Type B pancreatic cell (in vitro differentiated cells): ENCODE measurements around the gene ANKRD11. TPM values are rescaled to one million over a fixed set of nuclear protein-coding genes. Genes with fewer than 3 reads are reported as not detected.

Experiments
- DNase-seq: peaks from one replicate; pipeline ENCODE4 v3.0.0; 2021; ENCODE audit warnings: mixed read lengths; ENCODE audit not compliant: unreplicated experiment; ENCODE audit errors: extremely low spot score
- H3K27ac Mint-ChIP-seq: 2 replicates; pipeline ENCODE4 v1.8.0; 2021; ENCODE audit warnings: mild to moderate bottlenecking, mixed read lengths
- H3K27me3 Mint-ChIP-seq: 2 replicates; pipeline ENCODE4 v1.8.0; 2021; ENCODE audit warnings: mixed read lengths
- H3K36me3 Mint-ChIP-seq: 2 replicates; pipeline ENCODE4 v1.8.0; 2021; ENCODE audit warnings: mixed read lengths
- H3K4me1 Mint-ChIP-seq: one replicate; pipeline ENCODE4 v1.8.0; 2021; ENCODE audit warnings: mixed read lengths; ENCODE audit not compliant: unreplicated experiment
- H3K4me3 Mint-ChIP-seq: 2 replicates; pipeline ENCODE4 v1.8.0; 2021; ENCODE audit warnings: mild to moderate bottlenecking, mixed read lengths
- H3K9me3 Mint-ChIP-seq: 2 replicates; pipeline ENCODE4 v1.8.0; 2021; ENCODE audit warnings: mixed read lengths
- total RNA-seq: library from RNA; stranded (reverse); gene quantifications from 2 replicates; pipeline ENCODE4 v1.2.1, GENCODE V29; 2021; ENCODE audit warnings: low replicate concordance
- TF ChIP-seq, protein P1 (sequence below): fragments of 200-600 bp; sonication (generic); conservative IDR thresholded peaks from 2 replicates; pipeline ENCODE4 v1.5.0; 2021; ENCODE audit warnings: antibody characterized with exemption, mild to moderate bottlenecking

ANKRD11 gene
- total RNA-seq, 1 donor from 2014 or later = 153 TPM

DNA sequence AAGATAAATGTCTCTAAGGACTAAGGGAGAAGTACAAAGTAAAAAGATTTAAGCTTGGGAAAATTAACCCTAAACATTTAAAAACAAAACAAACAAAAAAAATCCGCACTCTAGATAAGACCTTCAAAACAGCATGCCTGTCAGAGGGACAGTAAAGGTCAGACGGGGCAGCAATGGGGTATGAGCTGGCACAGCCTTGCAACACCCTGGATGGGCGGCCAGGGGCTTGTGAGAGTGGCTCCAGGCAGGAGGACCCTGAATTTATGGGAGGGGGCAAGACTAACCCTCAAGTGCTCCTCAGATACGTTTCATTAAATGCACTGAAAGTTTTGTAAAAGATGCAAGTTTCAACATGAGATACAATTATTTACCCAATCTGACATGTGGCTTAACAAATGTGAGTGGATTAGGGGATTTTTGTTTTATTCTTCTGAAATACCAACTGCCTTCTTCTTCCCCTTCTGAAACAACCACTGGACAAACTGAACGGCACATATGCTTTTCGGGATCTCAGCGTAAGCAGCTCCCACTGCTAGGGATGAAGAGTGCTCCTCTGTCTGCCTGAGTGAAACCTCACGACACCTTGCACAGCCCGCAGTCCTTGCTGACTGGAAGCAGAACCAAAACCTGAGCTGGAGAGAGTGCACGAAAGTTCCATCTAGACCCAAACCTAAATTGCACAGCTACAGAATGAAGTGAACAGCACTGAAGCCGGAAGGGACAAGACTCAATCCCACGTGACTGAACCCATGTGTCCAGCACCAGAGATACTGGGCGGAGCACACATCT, 128.4 kb downstream of the ANKRD11 start:
- Mint-ChIP-seq H3K4me1 (peaks cover 67% of the 10 kb centered on the region), H3K4me3 (peak overlapping the region; percentile 40), H3K36me3 (peaks cover 4% of the 10 kb centered on the region), H3K27me3 (no peaks in the 10 kb centered on the region), H3K27ac (peak overlapping the region; percentile 88), H3K9me3 (no peaks in the 10 kb centered on the region)
- TF ChIP-seq, protein P1, sequence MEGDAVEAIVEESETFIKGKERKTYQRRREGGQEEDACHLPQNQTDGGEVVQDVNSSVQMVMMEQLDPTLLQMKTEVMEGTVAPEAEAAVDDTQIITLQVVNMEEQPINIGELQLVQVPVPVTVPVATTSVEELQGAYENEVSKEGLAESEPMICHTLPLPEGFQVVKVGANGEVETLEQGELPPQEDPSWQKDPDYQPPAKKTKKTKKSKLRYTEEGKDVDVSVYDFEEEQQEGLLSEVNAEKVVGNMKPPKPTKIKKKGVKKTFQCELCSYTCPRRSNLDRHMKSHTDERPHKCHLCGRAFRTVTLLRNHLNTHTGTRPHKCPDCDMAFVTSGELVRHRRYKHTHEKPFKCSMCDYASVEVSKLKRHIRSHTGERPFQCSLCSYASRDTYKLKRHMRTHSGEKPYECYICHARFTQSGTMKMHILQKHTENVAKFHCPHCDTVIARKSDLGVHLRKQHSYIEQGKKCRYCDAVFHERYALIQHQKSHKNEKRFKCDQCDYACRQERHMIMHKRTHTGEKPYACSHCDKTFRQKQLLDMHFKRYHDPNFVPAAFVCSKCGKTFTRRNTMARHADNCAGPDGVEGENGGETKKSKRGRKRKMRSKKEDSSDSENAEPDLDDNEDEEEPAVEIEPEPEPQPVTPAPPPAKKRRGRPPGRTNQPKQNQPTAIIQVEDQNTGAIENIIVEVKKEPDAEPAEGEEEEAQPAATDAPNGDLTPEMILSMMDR = no peak
- no peak for DNase-seq

DNA sequence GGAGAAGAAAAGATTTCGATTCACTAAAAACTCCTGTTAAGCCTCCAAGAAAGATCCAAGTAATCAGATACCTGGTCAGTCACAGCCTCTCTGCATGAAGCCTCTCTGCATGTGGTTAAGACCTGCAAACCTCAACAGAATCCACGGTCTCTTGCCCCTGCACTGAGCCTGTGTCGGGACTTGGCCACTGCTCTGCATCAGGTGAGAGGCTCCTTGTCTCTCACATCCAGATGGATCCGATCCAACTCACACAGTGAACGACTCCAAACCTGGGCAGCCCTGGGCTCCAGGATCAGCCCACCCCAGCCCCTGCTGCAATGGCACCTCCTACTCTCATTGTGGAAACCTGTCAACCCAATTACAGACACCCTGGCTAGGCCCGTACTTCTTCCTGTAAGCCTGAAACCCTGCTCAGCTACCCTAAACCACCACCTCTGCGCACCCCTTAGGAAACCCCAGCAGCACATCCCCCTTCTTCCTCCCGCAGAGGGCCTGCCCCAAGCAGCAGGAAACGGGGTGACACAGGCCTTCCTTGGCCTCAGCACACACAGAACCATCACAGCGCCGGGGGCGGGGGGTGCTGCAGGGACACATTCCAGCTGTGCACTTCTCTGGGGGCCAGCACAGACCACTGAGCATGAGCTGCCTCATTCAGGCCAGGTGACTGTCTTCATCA, 129.5 kb downstream of the ANKRD11 start:
- no peaks in the 10 kb centered on the region for H3K27me3 Mint-ChIP-seq
- no peak for DNase-seq
- TF ChIP-seq, protein P1 = no peak
- peaks cover 64% of the 10 kb centered on the region for H3K4me1 Mint-ChIP-seq
- H3K27ac Mint-ChIP-seq = peak overlapping the region; percentile 88
- peaks cover 4% of the 10 kb centered on the region for H3K36me3 Mint-ChIP-seq
- H3K4me3 Mint-ChIP-seq = no peak overlapping the region
- H3K9me3 Mint-ChIP-seq = no peaks in the 10 kb centered on the region

DNA sequence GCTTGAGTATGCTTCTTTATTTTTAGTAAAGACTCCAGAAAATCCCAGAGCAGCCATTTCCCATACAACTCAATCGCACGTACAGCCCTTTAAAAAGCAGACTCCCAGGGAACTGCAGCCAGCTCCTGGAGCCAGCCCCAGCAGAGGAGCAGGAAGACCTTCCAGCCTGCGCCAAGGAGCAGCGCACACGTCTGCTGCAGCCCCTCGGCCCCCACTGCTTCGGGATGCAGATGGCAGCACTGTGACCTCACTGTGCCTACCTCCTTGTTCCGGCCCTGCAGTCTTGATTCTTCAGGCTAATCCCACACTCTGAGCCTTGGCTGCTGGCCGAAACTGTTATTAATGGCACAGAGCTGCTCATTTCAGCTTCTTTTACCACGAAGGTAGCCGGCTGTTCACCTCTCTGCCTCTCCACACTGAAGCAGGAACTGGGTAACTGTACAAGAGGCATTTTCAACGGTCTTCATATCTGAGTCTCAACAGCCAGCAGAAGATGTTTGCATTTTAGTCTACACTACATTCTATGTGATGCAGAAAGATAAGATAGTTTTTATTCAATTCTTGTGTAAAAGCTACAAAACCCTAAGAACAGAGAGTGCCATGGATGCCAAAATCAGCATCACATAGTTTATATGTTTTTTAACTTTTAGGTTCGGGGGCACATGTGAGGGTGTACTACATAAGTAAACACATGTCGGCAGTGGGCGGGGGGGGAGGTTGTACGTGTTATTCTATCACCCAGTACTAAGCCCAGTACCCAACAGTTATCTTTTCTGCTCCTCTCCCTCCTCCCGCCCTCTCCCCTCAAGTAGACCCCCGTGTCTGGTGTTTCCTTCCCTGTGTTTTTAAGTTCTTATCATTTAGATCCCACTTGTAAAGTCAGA, 130.9 kb downstream of the ANKRD11 start:
- H3K27me3 Mint-ChIP-seq = no peaks in the 10 kb centered on the region
- peaks cover 9% of the 10 kb centered on the region for H3K36me3 Mint-ChIP-seq
- TF ChIP-seq, protein P1 = no peak
- H3K9me3 Mint-ChIP-seq = no peaks in the 10 kb centered on the region
- H3K4me3 Mint-ChIP-seq = no peak overlapping the region
- peak overlapping the region; percentile 41 for H3K27ac Mint-ChIP-seq
- DNase-seq = no peak
- H3K4me1 Mint-ChIP-seq = peaks cover 63% of the 10 kb centered on the region

DNA sequence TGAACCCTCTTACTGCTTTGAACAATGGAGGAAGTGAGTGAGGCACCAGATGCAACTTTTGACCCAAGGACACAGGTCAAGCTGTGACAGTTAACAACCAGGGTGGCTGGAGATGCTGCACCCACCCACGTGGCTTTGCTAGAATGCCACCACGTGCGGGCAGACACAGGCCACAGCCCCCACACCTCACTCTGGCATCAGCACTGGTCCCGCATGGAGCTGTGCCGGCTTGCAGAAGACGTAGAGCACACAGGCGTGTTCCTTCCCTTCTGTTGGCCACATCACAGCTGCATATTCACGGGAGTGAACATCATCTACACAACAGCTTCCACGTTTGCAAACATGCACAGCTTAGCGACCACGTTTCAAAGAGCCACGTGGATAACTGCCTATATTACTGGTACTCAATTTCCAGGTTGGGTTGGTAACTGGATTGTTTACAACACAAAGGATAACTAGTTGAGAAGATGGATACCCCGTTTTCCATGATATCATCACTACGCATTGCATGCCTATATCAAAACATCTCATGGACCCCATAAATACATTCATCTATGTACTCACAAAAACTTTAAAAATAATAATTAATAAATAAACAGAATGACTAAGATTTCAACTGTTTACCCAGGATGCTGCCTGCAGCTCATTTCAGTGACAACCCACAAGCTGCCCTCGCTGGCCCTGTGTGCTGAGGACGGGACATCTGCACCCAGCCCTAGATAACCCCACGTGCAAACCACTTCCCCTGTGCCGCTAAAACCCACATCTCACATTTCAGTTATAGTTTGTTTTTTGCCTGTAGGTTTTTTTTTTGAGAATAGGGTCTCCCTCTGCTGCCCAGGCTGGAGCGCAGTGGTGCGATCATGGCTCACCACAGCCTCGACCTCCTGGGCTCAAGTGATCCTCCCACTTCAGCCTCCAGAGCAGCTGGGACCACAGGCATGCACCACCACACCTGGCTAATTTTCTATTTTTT, 132.0 kb downstream of the ANKRD11 start:
- Mint-ChIP-seq H3K27ac (peak overlapping the region; percentile 84), H3K36me3 (peaks cover 9% of the 10 kb centered on the region), H3K4me1 (peaks cover 61% of the 10 kb centered on the region), H3K27me3 (no peaks in the 10 kb centered on the region), H3K9me3 (no peaks in the 10 kb centered on the region), H3K4me3 (no peak overlapping the region)
- DNase-seq = no peak
- TF ChIP-seq, protein P1 = no peak
